GM12878 (cell line): Measurements from ENCODE around the gene PINLYP.
"Not testable (repeated sequence)": the region's sequence is repeated elsewhere in the genome, so short reads cannot be mapped to it uniquely, and the experiment has no call there.

Source experiments
- CHD2 ChIP-seq: IDR thresholded peaks from 2 replicates; pipeline ENCODE4 v1.6.1; 2011; ENCODE audit warnings: low read depth, low read length, improper control_type of control experiment, borderline replicate concordance
- GABPA ChIP-seq: IDR thresholded peaks from 2 replicates; pipeline ENCODE4 v1.6.1; 2014; ENCODE audit warnings: antibody characterized with exemption, low read depth, mild to moderate bottlenecking, inconsistent platforms
- HDAC6 ChIP-seq: fragments of 200-600 bp; sonication (generic); IDR thresholded peaks from one replicate; pipeline ENCODE4 v1.8.0; 2017; ENCODE audit warnings: antibody characterized with exemption; ENCODE audit not compliant: unreplicated experiment
- MYC ChIP-seq: IDR thresholded peaks from 2 replicates; pipeline ENCODE4 v1.6.1; 2011; ENCODE audit warnings: mild to moderate bottlenecking, low read length, moderate library complexity, inconsistent platforms; ENCODE audit not compliant: insufficient read depth, insufficient replicate concordance, insufficient read length, severe bottlenecking
- POLR2AphosphoS5 ChIP-seq: IDR thresholded peaks from 2 replicates; pipeline ENCODE4 v1.6.1; 2011; ENCODE audit warnings: mild to moderate bottlenecking, low read length, inconsistent platforms
- SMAD1 ChIP-seq: fragments of 450-650 bp; IDR thresholded peaks from 2 replicates; pipeline ENCODE4 v1.6.1; 2018; ENCODE audit warnings: mild to moderate bottlenecking, low read depth; ENCODE audit not compliant: partially characterized antibody
- SP1 ChIP-seq: IDR thresholded peaks from one replicate; pipeline ENCODE4 v1.6.1; 2011; ENCODE audit warnings: low read depth, low read length
- TF ChIP-seq, protein P1 (sequence below): IDR thresholded peaks from 2 replicates; pipeline ENCODE4 v1.6.1; 2011; ENCODE audit warnings: borderline replicate concordance, low read depth, mild to moderate bottlenecking, moderate library complexity, low read length; ENCODE audit not compliant: insufficient read depth, poor library complexity, severe bottlenecking
- TF ChIP-seq, protein P2 (sequence below): fragments of 450-650 bp; formaldehyde crosslinking; IDR thresholded peaks from 2 replicates; pipeline ENCODE4 v1.5.0; 2022; ENCODE audit warnings: mild to moderate bottlenecking, missing genetic modification characterization

DNA sequence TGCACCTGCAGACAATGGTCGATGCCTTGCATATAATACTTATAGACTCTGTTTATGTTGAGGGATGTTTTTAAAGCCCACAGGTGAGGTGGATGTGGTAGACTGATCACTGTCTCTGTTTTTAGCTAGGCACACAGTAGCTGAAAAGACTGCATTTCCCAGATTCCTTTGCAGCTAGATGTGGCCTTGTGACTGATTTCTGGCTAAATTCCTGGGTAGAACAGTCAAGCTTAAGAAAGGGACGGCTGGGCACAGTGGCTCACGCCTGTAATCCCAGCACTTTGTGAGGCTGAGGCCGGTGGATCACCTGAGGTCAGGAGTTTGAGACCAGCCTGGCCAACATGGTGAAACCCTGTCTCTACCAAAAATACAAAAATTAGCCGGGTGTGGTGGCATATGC lies 24.7 kb downstream of the PINLYP start:
- TF ChIP-seq POLR2AphosphoS5, MYC, SP1, HDAC6, SMAD1, GABPA, CHD2: not testable (repeated sequence)
- TF ChIP-seq, protein P1, sequence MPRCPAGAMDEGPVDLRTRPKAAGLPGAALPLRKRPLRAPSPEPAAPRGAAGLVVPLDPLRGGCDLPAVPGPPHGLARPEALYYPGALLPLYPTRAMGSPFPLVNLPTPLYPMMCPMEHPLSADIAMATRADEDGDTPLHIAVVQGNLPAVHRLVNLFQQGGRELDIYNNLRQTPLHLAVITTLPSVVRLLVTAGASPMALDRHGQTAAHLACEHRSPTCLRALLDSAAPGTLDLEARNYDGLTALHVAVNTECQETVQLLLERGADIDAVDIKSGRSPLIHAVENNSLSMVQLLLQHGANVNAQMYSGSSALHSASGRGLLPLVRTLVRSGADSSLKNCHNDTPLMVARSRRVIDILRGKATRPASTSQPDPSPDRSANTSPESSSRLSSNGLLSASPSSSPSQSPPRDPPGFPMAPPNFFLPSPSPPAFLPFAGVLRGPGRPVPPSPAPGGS: not testable (repeated sequence)
- TF ChIP-seq, protein P2, sequence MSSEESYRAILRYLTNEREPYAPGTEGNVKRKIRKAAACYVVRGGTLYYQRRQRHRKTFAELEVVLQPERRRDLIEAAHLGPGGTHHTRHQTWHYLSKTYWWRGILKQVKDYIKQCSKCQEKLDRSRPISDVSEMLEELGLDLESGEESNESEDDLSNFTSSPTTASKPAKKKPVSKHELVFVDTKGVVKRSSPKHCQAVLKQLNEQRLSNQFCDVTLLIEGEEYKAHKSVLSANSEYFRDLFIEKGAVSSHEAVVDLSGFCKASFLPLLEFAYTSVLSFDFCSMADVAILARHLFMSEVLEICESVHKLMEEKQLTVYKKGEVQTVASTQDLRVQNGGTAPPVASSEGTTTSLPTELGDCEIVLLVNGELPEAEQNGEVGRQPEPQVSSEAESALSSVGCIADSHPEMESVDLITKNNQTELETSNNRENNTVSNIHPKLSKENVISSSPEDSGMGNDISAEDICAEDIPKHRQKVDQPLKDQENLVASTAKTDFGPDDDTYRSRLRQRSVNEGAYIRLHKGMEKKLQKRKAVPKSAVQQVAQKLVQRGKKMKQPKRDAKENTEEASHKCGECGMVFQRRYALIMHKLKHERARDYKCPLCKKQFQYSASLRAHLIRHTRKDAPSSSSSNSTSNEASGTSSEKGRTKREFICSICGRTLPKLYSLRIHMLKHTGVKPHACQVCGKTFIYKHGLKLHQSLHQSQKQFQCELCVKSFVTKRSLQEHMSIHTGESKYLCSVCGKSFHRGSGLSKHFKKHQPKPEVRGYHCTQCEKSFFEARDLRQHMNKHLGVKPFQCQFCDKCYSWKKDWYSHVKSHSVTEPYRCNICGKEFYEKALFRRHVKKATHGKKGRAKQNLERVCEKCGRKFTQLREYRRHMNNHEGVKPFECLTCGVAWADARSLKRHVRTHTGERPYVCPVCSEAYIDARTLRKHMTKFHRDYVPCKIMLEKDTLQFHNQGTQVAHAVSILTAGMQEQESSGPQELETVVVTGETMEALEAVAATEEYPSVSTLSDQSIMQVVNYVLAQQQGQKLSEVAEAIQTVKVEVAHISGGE (CRISPR knock-in tag): not testable (repeated sequence)
